Measurements from ENCODE around the gene EGR2.

DNA sequence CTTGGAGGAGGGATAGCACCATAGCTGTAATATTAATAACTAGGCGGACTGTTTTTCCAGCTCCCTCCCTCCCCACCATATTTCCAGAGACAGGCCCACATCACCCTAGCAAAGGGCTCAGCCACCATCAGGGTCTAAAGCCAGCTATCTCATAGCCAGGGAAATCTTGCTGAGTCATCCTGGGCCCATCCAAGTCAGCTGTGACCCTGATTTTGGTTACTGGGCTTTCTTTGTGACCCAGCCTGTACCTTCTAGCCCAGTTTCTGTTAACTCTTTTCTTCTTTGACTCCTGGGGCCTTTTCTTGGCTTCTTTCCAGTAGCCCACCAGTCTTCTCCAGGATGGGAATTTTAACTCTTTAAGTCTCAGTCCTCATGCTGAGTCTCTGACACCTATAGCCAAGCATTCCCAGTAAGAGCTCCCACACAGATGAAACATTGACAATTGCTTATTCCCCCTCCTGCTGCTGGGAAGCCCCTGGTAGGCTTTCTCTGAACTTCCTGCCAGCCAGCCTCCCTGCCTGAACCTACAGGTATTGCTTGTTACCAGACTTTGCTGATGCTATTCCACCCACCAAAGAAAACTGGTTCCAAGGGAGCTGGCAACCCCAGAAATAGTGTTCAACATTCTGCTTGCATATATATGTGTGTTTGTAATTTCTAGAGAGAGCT lies 46.5 kb downstream of the EGR2 start:
- TF ChIP-seq POLR2AphosphoS5 (IDR thresholded peaks at IDR 0.05; ENCODE audit: low read depth) = no peak
- no peak for TF ChIP-seq CTCF (IDR thresholded peaks at IDR 0.05; ENCODE audit: insufficient read depth, low read length)
- TF ChIP-seq SPI1 (IDR thresholded peaks at IDR 0.05; ENCODE audit: borderline replicate concordance, low read depth) = no peak
- TF ChIP-seq REST (IDR thresholded peaks at IDR 0.05; ENCODE audit: insufficient replicate concordance, low read depth) = no peak
- no peak for TF ChIP-seq GABPA (IDR thresholded peaks at IDR 0.05; ENCODE audit: low read depth)
